Ovary (tissue), 3 donors: ENCODE results near the gene ELL2.

Experiments
- CTCF ChIP-seq, 3 donors: fragments of 450-650 bp in 2 of 3; fragments of 200-600 bp in 1 of 3; IDR thresholded peaks; one replicate each; pipeline versions ENCODE4 v1.5.1 to v1.8.0; 2016 to 2022; ENCODE audit warnings: antibody characterized with exemption in 3 of 3, mild to moderate bottlenecking in 1 of 3
- EP300 ChIP-seq: sonication (generic); formaldehyde crosslinking; IDR thresholded peaks from one replicate; pipeline ENCODE4 v1.6.1; 2017; ENCODE audit warnings: antibody characterized with exemption
- POLR2A ChIP-seq: fragments of 450-650 bp; IDR thresholded peaks from one replicate; pipeline ENCODE4 v1.6.1; 2017; ENCODE audit warnings: antibody characterized with exemption, mild to moderate bottlenecking, moderate library complexity
- donor health status: DM: no; HTN: no; CAD: no.

GRCh38 chr5:95856501-95856981 lies 105.1 kb downstream of the ELL2 start:
- no peak for TF ChIP-seq CTCF (IDR thresholded peaks at IDR 0.05)
- no peak for TF ChIP-seq POLR2A
- TF ChIP-seq EP300, result no peak
